NCI-H1048 (cell line): ENCODE results near the gene SREBF2.

ENCODE experiments used
- DNase-seq: peaks from one replicate; lab custom pipeline; 2025; lab: John Stamatoyannopoulos, UW

SREBF2 gene

DNA sequence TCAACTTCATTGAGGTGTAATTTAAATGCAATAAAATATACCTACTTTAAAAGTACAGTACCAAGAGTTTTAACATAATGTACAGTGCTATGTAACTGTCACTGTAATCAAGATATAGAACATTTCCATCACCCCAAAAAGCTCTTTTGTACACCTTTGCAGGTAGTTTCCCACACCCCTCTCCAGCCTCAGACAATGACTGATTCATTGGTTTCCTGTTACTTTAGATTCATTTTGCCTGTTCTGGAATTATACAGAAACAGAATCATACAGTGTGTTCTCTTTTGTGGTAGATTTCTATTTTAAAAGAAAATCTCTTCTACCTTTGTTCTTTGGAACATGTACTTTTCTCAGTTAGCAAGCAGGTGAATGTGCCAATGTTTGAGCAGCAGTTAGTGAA, 43.8 kb downstream of the SREBF2 start:
- DNase-seq = no peak

- no peak for DNase-seq
Observed at GRCh38 chr22:41880653-41881052, 47.7 kb downstream of the SREBF2 start.

- DNase-seq = no peak
Observed at GRCh38 chr22:41883400-41883799, 50.5 kb downstream of the SREBF2 start.

GRCh38 chr22:41885116-41885515, 52.2 kb downstream of the SREBF2 start:
- DNase-seq = no peak

DNA sequence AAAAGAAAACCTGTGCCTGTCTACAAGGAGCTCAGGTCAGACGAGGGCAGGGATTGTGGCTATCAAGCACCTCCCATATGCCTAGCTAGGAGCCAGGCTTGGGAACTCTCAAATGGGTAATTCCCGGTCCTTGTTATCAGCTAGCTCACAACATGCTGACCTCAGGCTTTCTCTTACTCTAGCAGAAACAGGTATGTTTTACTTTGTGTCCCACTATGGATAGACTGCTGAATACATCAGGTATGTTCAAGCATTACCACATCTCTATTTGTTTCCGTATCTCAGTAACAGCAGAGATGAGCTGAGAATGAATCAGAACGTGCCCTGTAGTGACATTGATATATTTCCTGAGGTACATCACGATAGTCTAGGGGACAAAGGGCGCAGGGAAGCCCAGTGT, 52.6 kb downstream of the SREBF2 start:
- DNase-seq = no peak

GRCh38 chr22:41888627-41889200, 55.8 kb downstream of the SREBF2 start:
- no peak for DNase-seq

DNA sequence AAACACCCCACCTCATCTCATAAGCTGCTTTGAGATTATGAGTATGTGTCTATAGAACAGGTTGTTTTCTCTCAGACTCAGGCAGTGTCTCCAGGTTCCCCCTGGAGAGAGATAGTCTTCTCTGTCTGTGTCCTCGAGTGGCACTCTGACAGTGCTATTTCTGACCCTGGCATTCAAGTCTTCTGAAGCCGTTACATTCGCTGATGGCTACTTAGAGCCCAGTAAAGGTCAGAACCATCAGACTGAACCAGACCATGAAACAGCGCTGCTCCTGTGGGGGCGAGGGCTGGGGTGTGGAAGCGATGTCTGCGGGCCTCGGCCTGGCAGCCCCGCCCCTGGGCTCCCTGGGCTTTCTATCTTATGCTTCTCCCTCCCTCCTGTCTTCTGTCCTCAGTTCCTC, 58.5 kb downstream of the SREBF2 start:
- DNase-seq = no peak

DNA sequence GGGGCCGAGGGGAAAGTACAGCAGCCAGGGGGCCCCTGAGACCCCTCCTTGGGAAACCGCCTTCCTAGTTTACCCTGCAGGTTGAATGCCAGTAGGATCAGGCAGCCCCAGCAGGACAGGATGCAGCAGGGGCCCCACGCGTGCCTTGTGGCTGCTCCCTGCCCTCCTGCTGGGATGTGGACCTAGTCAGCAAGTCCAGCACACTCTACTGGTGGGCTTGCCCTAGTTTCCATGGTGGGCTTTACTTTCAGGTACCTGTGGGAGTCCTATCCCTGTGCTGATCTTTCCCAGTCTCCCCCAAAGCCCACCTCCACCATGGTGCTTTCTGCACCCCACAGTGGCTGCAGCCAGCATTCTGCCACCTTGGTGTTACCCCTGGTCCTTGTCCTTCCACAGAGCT, 59.8 kb downstream of the SREBF2 start:
- no peak for DNase-seq

GRCh38 chr22:41893591-41894375, 60.9 kb downstream of the SREBF2 start:
- no peak for DNase-seq

DNA sequence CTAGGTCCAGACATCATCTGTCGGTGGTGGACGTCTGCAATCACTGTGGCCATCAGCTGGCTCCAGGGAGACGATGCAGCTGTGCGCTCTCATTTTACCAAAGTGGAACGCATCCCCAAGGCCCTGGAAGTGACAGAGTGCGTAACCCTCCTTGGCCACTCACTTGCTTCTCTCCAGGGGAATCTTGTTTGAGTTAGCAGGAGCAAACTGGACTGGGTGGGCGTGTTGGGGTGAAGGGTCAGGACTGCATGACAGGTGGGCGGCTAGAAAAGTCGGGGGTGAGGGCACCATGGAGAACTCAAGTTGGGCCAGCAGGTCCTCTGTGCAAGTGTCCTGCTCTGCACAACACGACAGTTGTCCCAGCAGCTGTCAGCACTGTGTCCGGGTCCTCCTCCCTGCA, 65.7 kb downstream of the SREBF2 start:
- no peak for DNase-seq

- DNase-seq = no peak
Observed at GRCh38 chr22:41899110-41899509, 66.2 kb downstream of the SREBF2 start.

DNA sequence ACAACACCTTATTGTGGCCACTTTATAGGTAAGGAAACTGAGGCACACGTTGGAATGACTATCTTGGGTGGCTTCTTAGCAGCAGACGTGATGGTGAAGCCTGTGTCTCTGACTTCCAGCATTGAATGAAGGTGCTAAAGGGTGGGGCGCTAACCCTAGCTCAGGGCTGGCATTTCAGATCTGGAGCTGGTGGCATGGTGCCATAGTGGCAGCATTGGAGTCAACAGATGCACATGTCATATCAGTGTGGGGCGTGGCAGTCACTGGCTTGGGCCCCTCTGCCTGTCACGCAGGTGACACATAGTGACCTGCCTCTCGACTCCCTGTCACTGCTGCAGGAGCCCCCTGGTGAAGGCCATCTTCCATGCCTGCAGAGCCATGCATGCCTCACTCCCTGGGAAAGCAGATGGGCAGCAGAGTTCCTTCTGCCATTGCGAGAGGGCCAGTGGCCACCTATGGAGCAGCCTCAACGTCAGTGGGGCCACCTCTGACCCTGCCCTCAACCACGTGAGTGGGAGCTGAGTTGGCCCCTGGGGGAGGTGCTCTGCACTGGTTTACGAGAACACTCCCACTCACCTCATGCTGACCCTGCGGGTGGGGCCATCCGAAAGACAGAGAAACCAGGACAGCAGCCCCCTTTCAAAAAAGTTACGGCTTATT, 67.2 kb downstream of the SREBF2 start:
- DNase-seq = no peak

- no peak for DNase-seq
Observed at GRCh38 chr22:41900652-41901312, 67.9 kb downstream of the SREBF2 start.

GRCh38 chr22:41902016-41902415, 69.1 kb downstream of the SREBF2 start:
- DNase-seq = no peak

DNA sequence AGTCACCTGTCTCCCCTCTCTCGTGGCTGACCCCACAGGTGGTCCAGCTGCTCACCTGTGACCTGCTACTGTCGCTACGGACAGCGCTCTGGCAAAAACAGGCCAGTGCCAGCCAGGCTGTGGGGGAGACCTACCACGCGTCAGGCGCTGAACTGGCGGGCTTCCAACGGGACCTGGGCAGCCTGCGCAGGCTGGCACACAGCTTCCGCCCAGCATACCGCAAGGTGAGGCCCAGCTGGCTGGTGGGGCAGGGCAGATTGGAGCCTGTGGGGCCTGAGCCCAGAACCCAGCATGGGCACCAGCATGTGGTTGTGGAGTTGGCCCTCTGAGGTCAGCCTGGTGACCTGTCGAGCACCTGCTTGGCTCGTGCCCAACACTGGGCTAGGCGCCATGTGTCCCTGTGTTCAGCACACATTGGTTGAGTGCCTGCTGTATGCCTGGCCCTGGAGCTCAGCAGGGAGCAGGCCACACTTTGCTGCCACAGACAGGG, 70.1 kb downstream of the SREBF2 start:
- no peak for DNase-seq

DNA sequence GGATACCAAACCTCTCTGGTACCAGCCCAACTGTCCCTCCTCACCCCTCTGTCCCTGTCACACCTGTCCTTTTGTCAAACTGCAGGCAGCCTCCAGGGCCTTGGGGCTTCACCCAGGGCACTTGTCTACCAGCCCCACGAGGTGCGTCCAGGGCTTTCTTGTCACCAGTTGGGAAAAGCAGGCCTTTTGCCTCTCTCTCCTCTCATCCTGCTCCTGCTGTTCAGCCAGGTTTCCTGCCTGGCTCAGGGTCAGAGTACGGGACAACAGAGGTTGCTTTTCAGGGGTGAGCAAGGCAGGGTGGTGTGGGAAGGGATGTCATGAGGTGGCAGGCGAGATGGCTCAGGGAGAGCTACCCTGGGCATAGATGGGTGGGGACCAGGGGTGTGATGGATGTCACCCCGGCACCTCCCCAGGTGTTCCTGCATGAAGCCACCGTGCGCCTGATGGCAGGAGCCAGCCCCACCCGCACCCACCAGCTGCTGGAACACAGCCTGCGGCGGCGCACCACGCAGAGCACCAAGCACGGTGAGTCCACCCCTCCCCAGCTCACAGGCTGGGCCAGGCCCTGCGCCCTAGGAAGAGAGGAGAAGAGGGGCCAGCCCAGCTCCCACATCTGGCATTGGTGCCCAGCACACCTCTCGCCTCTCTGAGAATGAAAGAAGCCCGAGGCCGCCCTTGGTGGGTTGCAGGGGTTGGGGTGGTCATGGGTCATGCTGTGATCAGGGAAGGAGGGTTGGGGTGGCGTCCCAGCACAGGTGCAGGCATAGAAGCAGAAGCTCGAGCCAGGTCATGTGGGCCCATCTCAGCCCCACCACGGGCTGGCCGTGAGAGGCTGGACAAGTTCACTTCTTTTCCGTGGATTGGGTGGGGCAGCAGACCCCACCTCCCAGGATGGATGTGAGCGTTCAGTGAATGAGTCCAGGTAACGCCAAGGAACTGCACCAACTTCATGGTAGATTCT, 71.8 kb downstream of the SREBF2 start:
- no peak for DNase-seq

- no peak for DNase-seq
Observed at GRCh38 chr22:41905411-41906202, 72.7 kb downstream of the SREBF2 start.

GRCh38 chr22:41906822-41907221, 73.9 kb downstream of the SREBF2 start:
- no peak for DNase-seq

DNA sequence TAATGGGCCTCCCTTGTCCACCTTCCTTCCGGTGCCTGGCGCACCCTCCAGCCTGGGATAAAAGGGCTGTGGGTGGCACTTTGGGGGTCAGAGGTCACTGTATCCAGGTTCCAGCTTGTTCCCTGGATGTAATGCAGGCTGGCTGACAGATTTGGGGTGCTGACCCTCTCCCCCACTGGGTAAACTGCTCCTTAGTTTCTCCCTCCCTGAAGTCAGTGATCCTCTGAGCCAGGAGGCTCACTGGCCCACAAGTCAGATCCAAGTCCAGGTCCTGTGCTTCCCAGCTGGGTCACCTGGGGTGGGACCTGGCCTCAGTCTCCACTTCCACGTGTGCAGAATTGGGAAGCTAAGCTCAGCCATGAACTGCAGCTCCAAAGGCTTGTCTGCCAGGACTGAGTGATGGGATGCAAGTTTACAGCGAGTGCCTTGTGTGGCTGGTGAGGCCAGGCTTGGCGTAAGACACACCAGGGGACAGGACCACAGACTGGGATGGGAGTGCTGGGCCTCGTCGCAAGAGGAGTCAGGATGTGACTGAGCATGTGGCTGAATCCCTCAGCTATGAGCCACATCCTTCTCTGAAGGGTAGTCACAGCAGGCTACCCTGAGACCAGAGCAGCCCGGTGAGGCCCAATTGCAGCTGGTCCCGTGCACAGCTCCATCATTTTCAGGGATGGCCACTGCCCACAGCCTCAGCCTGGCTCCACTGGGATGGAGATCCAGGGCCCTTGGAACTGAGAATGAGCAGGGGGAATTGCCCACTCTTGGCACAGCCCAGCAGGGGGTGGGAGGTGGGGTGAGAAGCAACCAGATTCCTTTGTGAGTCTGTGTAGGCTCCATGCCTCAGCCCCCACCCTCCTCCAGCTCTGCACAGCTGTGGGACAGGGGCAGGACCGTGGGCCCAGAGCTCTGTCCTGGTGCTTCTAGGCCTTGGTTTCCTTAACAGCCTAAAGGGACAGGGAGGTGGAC, 74.8 kb downstream of the SREBF2 start:
- no peak for DNase-seq
